Measurements from ENCODE around the gene ORAI3. TPM values are rescaled to one million over a fixed set of nuclear protein-coding genes. Genes with fewer than 3 reads are reported as not detected.
A peak's percentile ranks its signal among the peaks of the same experiment; 100 is the strongest.

ORAI3 gene
- total and polyA plus RNA-seq, 2 of the 13 experiments (the other 11 are each of a cell fraction or from before 2014, with no cell fraction given) = 11.4 to 32.0 TPM

GRCh38 chr16:30949650-30950515, 1.0 kb downstream of the ORAI3 start (continued):
- TF ChIP-seq, protein P1, sequence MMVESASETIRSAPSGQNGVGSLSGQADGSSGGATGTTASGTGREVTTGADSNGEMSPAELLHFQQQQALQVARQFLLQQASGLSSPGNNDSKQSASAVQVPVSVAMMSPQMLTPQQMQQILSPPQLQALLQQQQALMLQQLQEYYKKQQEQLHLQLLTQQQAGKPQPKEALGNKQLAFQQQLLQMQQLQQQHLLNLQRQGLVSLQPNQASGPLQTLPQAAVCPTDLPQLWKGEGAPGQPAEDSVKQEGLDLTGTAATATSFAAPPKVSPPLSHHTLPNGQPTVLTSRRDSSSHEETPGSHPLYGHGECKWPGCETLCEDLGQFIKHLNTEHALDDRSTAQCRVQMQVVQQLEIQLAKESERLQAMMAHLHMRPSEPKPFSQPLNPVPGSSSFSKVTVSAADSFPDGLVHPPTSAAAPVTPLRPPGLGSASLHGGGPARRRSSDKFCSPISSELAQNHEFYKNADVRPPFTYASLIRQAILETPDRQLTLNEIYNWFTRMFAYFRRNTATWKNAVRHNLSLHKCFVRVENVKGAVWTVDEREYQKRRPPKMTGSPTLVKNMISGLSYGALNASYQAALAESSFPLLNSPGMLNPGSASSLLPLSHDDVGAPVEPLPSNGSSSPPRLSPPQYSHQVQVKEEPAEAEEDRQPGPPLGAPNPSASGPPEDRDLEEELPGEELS (CRISPR knock-in tag; IDR thresholded peaks at IDR 0.05) = peak; percentile 66; the same call in 1 of the 2 replicates
- peak; percentile 56; the same call in 1 of the 2 replicates for TF ChIP-seq MAX (IDR thresholded peaks at IDR 0.05)
- TF ChIP-seq ZNF329 (CRISPR knock-in tag; IDR thresholded peaks at IDR 0.05; ENCODE audit: low read depth) = 0 out of 2 replicates have a peak, but pooled peaks have one; percentile 17
- TF ChIP-seq SIN3A (IDR thresholded peaks at IDR 0.05; ENCODE audit: borderline replicate concordance, low read depth, low read length) = peak; percentile 88; the same call in 1 of the 2 replicates
- TF ChIP-seq ZFP1 (CRISPR knock-in tag; IDR thresholded peaks at IDR 0.05) = peak; percentile 54; the same call in 1 of the 2 replicates
- no peak for TF ChIP-seq EZH2 (conservative IDR thresholded peaks at IDR 0.05; ENCODE audit: low read depth, low read length)
- TF ChIP-seq ZFP36 (IDR thresholded peaks at IDR 0.05; ENCODE audit: borderline replicate concordance, low read depth, low read length, partially characterized antibody) = no peak
- TF ChIP-seq, protein P2, sequence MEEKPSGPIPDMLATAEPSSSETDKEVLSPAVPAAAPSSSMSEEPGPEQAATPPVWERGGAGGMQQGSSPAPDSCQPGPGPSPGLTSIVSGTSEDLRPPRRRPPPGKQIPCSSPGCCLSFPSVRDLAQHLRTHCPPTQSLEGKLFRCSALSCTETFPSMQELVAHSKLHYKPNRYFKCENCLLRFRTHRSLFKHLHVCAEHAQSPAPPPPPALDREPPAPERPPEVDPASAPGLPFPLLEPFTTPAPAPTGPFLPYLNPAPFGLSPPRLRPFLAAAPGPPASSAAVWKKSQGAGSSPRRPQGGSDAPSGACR (CRISPR knock-in tag; IDR thresholded peaks at IDR 0.05) = peak; percentile 52; the same call in 1 of the 2 replicates
- peak; percentile 52; the same call in 1 of the 2 replicates for TF ChIP-seq CEBPB (IDR thresholded peaks at IDR 0.05; ENCODE audit: borderline replicate concordance, low read depth, low read length)
- TF ChIP-seq MEIS2 (CRISPR knock-in tag; IDR thresholded peaks at IDR 0.05) = peak; percentile 93; the same call in 1 of the 2 replicates
- peak; percentile 75; the same call in 1 of the 2 replicates for TF ChIP-seq ZNF136 (CRISPR knock-in tag; IDR thresholded peaks at IDR 0.05; ENCODE audit: low read depth)
- TF ChIP-seq ZNF331 (CRISPR knock-in tag; IDR thresholded peaks at IDR 0.05) = peak; percentile 93
- TF ChIP-seq PITX1 (CRISPR knock-in tag; IDR thresholded peaks at IDR 0.05) = peak; percentile 72; the same call in 1 of the 2 replicates
- peak; percentile 16; the same call in 1 of the 2 replicates for TF ChIP-seq ZFP82 (CRISPR knock-in tag; IDR thresholded peaks at IDR 0.05; ENCODE audit: borderline replicate concordance)
- TF ChIP-seq NR2F6 (IDR thresholded peaks at IDR 0.05) = peak; percentile 77
- peak; percentile 95 for TF ChIP-seq NR2F6 (CRISPR knock-in tag; IDR thresholded peaks at IDR 0.05)
- TF ChIP-seq, protein P3, sequence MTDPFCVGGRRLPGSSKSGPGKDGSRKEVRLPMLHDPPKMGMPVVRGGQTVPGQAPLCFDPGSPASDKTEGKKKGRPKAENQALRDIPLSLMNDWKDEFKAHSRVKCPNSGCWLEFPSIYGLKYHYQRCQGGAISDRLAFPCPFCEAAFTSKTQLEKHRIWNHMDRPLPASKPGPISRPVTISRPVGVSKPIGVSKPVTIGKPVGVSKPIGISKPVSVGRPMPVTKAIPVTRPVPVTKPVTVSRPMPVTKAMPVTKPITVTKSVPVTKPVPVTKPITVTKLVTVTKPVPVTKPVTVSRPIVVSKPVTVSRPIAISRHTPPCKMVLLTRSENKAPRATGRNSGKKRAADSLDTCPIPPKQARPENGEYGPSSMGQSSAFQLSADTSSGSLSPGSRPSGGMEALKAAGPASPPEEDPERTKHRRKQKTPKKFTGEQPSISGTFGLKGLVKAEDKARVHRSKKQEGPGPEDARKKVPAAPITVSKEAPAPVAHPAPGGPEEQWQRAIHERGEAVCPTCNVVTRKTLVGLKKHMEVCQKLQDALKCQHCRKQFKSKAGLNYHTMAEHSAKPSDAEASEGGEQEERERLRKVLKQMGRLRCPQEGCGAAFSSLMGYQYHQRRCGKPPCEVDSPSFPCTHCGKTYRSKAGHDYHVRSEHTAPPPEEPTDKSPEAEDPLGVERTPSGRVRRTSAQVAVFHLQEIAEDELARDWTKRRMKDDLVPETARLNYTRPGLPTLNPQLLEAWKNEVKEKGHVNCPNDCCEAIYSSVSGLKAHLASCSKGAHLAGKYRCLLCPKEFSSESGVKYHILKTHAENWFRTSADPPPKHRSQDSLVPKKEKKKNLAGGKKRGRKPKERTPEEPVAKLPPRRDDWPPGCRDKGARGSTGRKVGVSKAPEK (CRISPR knock-in tag; IDR thresholded peaks at IDR 0.05; ENCODE audit: borderline replicate concordance) = 0 out of 2 replicates have a peak, but pooled peaks have one; percentile 0
- TF ChIP-seq RORA (CRISPR knock-in tag; IDR thresholded peaks at IDR 0.05) = no peak
- TF ChIP-seq MTF1 (CRISPR knock-in tag; IDR thresholded peaks at IDR 0.05) = no peak
- TF ChIP-seq ZNF512 (CRISPR knock-in tag; IDR thresholded peaks at IDR 0.05) = no peak
- 0 out of 2 replicates have a peak, but pooled peaks have one; percentile 86 for TF ChIP-seq SMAD1 (CRISPR knock-in tag; IDR thresholded peaks at IDR 0.05; ENCODE audit: borderline replicate concordance, low read depth)
- TF ChIP-seq FOSL1 (CRISPR knock-in tag; IDR thresholded peaks at IDR 0.05; ENCODE audit: borderline replicate concordance) = no peak
